GM18868 (cell line): ENCODE data around the gene MYL6.
"Not testable (repeated sequence)": the region's sequence is repeated elsewhere in the genome, so short reads cannot be mapped to it uniquely, and the experiment has no call there.

Experiments used
- ATAC-seq: cut with Tn5 transposase; IDR thresholded peaks from one replicate; pipeline ENCODE4 v1.9.1; 2021; ENCODE audit warnings: mild to moderate bottlenecking, moderate library complexity; ENCODE audit not compliant: unreplicated experiment

MYL6 gene

GRCh38 chr12:56189099-56189917 is 31.1 kb downstream of the MYL6 start, which contains the start of gene SMARCC2:
Gene SMARCC2, minus strand, starts transcription at chr12:56189483. Its CDS starts 22 bp downstream, at chr12:56189461.
- peak; percentile 73 for ATAC-seq

- peak; percentile 56 for ATAC-seq
These were observed 31.9 kb downstream of the MYL6 start for GRCh38 chr12:56189918-56190694.

- ATAC-seq = no peak
These were observed 32.6 kb downstream of the MYL6 start for GRCh38 chr12:56190695-56191155.

GRCh38 chr12:56192582-56192981 is 34.4 kb downstream of the MYL6 start:
- ATAC-seq = no peak

GRCh38 chr12:56193025-56193578 is 34.9 kb downstream of the MYL6 start:
- ATAC-seq = no peak

GRCh38 chr12:56196818-56197550 is 38.8 kb downstream of the MYL6 start:
- ATAC-seq = not testable (repeated sequence)

- no peak for ATAC-seq
These were observed 39.9 kb downstream of the MYL6 start for GRCh38 chr12:56197921-56198635.

- ATAC-seq = no peak
These were observed 40.7 kb downstream of the MYL6 start for GRCh38 chr12:56198836-56199235.

- ATAC-seq = no peak
These were observed 44.2 kb downstream of the MYL6 start for GRCh38 chr12:56202366-56202765.

GRCh38 chr12:56202838-56203237 is 44.7 kb downstream of the MYL6 start:
- no peak for ATAC-seq

GRCh38 chr12:56204275-56204674 is 46.1 kb downstream of the MYL6 start:
- no peak for ATAC-seq

- no peak for ATAC-seq
These were observed 47.3 kb downstream of the MYL6 start for GRCh38 chr12:56205445-56205844.

- peak; percentile 53 for ATAC-seq
These were observed 48.5 kb downstream of the MYL6 start for GRCh38 chr12:56206452-56207166.

GRCh38 chr12:56208006-56208405 is 49.8 kb downstream of the MYL6 start:
- no peak for ATAC-seq
